HepG2 (cell line): Measurements from ENCODE around the gene CCDC177. TPM values are rescaled to one million over a fixed set of nuclear protein-coding genes. Genes with fewer than 3 reads are reported as not detected.

Experiments used
- ATAC-seq: fragments of 200-7000 bp; cut with Tn5 transposase; 3 replicates; pipeline ENCODE4 v1.9.1; 2020; ENCODE audit warnings: mild to moderate bottlenecking, moderate library complexity
- BruUV-seq: library from RNA; stranded (reverse); fragments of 400-500 nt; replicated peaks from 2 replicates; lab custom pipeline; 2021; lab: Mats Ljungman, UMichigan
- CTCF ChIA-PET: fragments of 300-600 bp; formaldehyde crosslinking; extraction: SDS; loops from one replicate; lab custom pipeline; 2021; ENCODE audit warnings: low total read pairs, inconsistent platforms, low intra/inter-chr PET ratio; lab: Yijun Ruan, JAX
- POLR2A ChIA-PET: fragments of 350-600 bp; sonication (Branson Sonifier 250); formaldehyde crosslinking; loops from one replicate; lab custom pipeline; 2020; ENCODE audit warnings: antibody characterized with exemption, inconsistent platforms; lab: Yijun Ruan, JAX
- DNase-seq: peaks from one replicate; pipeline ENCODE4 v3.0.0-alpha.2; 2015; ENCODE audit warnings: low spot score
- FAIRE-seq: peaks from 3 replicates; lab custom pipeline; 2011; peaks lifted over from hg19 to GRCh38; lab: Jason Lieb, UNC
- H2AFZ ChIP-seq: one replicate; pipeline ENCODE4 v1.6.1; 2011; ENCODE audit warnings: low read length, inconsistent platforms
- H3K27ac ChIP-seq: fragments of 300-600 bp; 3 replicates; pipeline ENCODE4 v1.8.0; 2011; ENCODE audit warnings: mixed run types, mild to moderate bottlenecking, mixed read lengths, low read length, inconsistent platforms; ENCODE audit not compliant: insufficient read depth; ENCODE audit errors: extremely low read length
- H3K27me3 ChIP-seq, 2 experiments: fragments of 200-600 bp in 1 of 2; 2 replicates in 1 of 2; 3 replicates in 1 of 2; pipeline versions ENCODE4 v1.6.0 to v1.8.0; 2011; ENCODE audit warnings: low read length in 2 of 2, mild to moderate bottlenecking in 2 of 2, moderate library complexity in 2 of 2, inconsistent platforms in 1 of 2; ENCODE audit not compliant: insufficient read depth in 2 of 2, control insufficient read depth in 1 of 2
- H3K36me3 ChIP-seq, 2 experiments: fragments of 200-600 bp in 1 of 2; replicated peaks in 1 of 2; 2 replicates in 1 of 2; 3 replicates in 1 of 2; pipeline versions ENCODE4 v1.5.1 to v1.8.0; 2011; ENCODE audit warnings: low read length in 2 of 2, inconsistent platforms in 1 of 2; ENCODE audit not compliant: insufficient read depth in 2 of 2, control insufficient read depth in 1 of 2
- H3K4me1 ChIP-seq: 2 replicates; pipeline ENCODE4 v1.5.1; 2012; ENCODE audit warnings: low read length, inconsistent platforms; ENCODE audit not compliant: insufficient read depth
- H3K4me2 ChIP-seq: 2 replicates; pipeline ENCODE4 v1.6.0; 2011; ENCODE audit warnings: low read depth, low read length, inconsistent platforms
- H3K4me3 ChIP-seq, 3 experiments: fragments of 200-600 bp in 1 of 3; sonication (generic), shearing (Covaris generic) in 1 of 3; replicated peaks in 1 of 3; 2 replicates each; pipeline ENCODE4 v1.5.1; 2011 to 2016; ENCODE audit warnings: low read length in 3 of 3, inconsistent platforms in 2 of 3, low read depth in 2 of 3, mild to moderate bottlenecking in 2 of 3, control low read depth in 1 of 3, mixed read lengths in 1 of 3; ENCODE audit not compliant: insufficient read depth in 1 of 3
- H3K79me2 ChIP-seq: one replicate; pipeline ENCODE4 v1.6.1; 2011; ENCODE audit warnings: low read length, inconsistent platforms; ENCODE audit not compliant: insufficient read depth
- H3K9ac ChIP-seq: 2 replicates; pipeline ENCODE4 v1.6.0; 2011; ENCODE audit warnings: mild to moderate bottlenecking, low read depth, low read length, inconsistent platforms; ENCODE audit not compliant: insufficient read depth
- H3K9me3 ChIP-seq: 2 replicates; pipeline ENCODE4 v1.5.1; 2012; ENCODE audit warnings: mild to moderate bottlenecking, low read length
- H4K20me1 ChIP-seq: 2 replicates; pipeline ENCODE4 v1.6.0; 2011; ENCODE audit warnings: inconsistent platforms, mild to moderate bottlenecking, low read length, moderate library complexity; ENCODE audit not compliant: insufficient read depth
- AFF4 ChIP-seq: sonication (generic); formaldehyde crosslinking; IDR thresholded peaks from 2 replicates; pipeline ENCODE4 v1.4.0; 2020; ENCODE audit warnings: missing genetic modification reagents
- CCDC6 ChIP-seq: sonication (generic); formaldehyde crosslinking; IDR thresholded peaks from 2 replicates; pipeline ENCODE4 v1.8.1; 2022; ENCODE audit warnings: mild to moderate bottlenecking, missing genetic modification reagents, moderate library complexity
- PAF1 ChIP-seq: IDR thresholded peaks from 2 replicates; pipeline ENCODE4 v1.6.1; 2016; ENCODE audit warnings: missing genetic modification reagents, missing compliant biosample characterization
- RBM22 ChIP-seq: fragments of 200-400 bp; formaldehyde crosslinking; optimal IDR thresholded peaks from 2 replicates; pipeline ENCODE3; 2017; ENCODE audit warnings: mild to moderate bottlenecking, low read length, moderate library complexity
- ZNF33A ChIP-seq: sonication (generic); formaldehyde crosslinking; IDR thresholded peaks from 2 replicates; pipeline ENCODE4 v1.5.1; 2020; ENCODE audit warnings: missing genetic modification reagents, mild to moderate bottlenecking, moderate library complexity, borderline replicate concordance
- ZNF512B ChIP-seq: sonication (generic); formaldehyde crosslinking; IDR thresholded peaks from 2 replicates; pipeline ENCODE4 v1.5.1; 2020; ENCODE audit warnings: missing genetic modification reagents, mild to moderate bottlenecking, borderline replicate concordance
- ZNF557 ChIP-seq: sonication (generic); formaldehyde crosslinking; IDR thresholded peaks from 2 replicates; pipeline ENCODE4 v1.4.0; 2020; ENCODE audit warnings: missing genetic modification reagents
- ZNF597 ChIP-seq: sonication (generic); formaldehyde crosslinking; IDR thresholded peaks from 2 replicates; pipeline ENCODE4 v1.5.0; 2020; ENCODE audit warnings: missing genetic modification reagents
- ZNF766 ChIP-seq: sonication (generic); formaldehyde crosslinking; IDR thresholded peaks from 2 replicates; pipeline ENCODE4 v1.5.0; 2020; ENCODE audit warnings: missing genetic modification reagents, borderline replicate concordance
- WGBS: methylation state at CpG from one replicate; pipeline ENCODE4 v1.1.6; 2017; ENCODE audit warnings: low lambda C conversion rate; 5-methylcytosine and 5-hydroxymethylcytosine counted together
- in situ Hi-C: cut with HindIII; loops from 2 replicates; pipeline ENCODE4 v1.10.0; 2017; ENCODE audit warnings: low pct_unique_long_range_greater_than_20kb; ENCODE audit not compliant: extremely low pct_ligation_motif_present
- intact Hi-C: fragments of 100-400 bp; cut with micrococcal nuclease; formaldehyde crosslinking; loops from one replicate; pipeline ENCODE4 v1.10.0; 2022; ENCODE audit not compliant: unreplicated experiment
- polyA plus RNA-seq, 8 experiments: library from polyadenylated mRNA; depleted of rRNA in 3 of 8; stranded (reverse) in 7 of 8; unstranded in 1 of 8; fragments of >200 nt; fragmentation: Illumina TruSeq in 4 of 8; extraction: Trizol in 4 of 8; gene quantifications; 2 replicates each; pipeline versions ENCODE4 v1.2.1 to v1.2.3, GENCODE V29; 2011 to 2016; ENCODE audit warnings: low read depth in 4 of 8, missing spikeins in 1 of 8, mixed read lengths in 1 of 8; ENCODE audit not compliant: insufficient read depth in 1 of 8
- total RNA-seq, 5 experiments: library from RNA; depleted of rRNA; stranded (reverse); fragments of >200 nt; fragmentation: Illumina TruSeq; extraction: Trizol; gene quantifications; 2 replicates each; pipeline ENCODE4 v1.2.3, GENCODE V29; 2016; ENCODE audit warnings: low read depth in 1 of 5

The CCDC177 gene
- total and polyA plus RNA-seq, 2 of the 13 experiments (the other 11 are each of a cell fraction or from before 2014, with no cell fraction given): not detected

DNA sequence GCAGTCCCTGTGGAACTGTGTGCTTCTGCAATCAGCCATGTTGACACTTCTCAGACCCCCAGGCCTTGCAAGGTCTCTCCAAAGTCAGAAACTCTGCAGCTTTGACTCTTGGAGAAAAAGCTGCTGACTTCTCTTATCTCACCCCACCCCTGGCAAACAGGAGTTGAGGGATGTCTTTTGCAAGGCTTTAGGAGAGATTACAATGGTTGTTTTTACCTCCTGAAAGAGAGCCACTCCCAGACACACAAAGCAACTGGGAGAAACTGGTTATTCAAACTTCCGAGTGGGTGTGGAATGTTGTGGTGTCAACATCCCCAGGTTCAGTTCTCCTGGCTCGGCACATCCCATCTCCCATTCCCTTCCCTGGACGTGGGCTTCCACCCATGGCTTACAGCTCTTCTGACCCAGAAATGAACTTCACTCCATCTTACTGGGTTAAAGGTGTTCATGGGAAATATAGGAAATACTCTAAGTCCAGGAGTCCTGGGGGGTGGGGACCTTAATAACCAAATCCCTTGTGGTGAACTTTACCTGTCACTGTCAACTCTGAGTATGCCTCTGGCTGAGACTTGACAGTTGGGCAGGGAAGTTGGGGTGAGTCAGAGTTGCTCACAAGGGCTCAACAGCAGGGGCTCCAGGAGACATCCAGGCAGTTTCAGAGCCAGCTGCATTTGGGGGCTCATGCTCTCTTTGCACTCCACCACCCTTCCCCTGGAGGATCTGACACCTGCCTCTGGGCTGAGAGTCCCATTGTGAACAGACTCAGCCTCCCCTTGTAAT lies 41.9 kb downstream of the CCDC177 start:
- in situ Hi-C loops: no loop called here
- H3K4me2 ChIP-seq: no peak overlapping the region
- no TSS peak for BruUV-seq
- H2AFZ ChIP-seq: no peak overlapping the region
- intact Hi-C loops: no loop called here
- peaks cover 0 to 1% of the 10 kb centered on the region in 2 experiments; a peak in 2 of 5 replicates for H3K27me3 ChIP-seq
- H3K9ac ChIP-seq: no peak overlapping the region
- FAIRE-seq (no peak), DNase-seq (no peak), ATAC-seq (no peak)
- H3K4me3 ChIP-seq: no peak overlapping the region
- H3K4me1 ChIP-seq: no peaks in the 10 kb centered on the region
- ChIA-PET POLR2A (no interaction called here), CTCF (no interaction called here)
- H3K27ac ChIP-seq: no peak overlapping the region
- no peaks in the 10 kb centered on the region for H3K9me3 ChIP-seq
- no peaks in the 10 kb centered on the region for H4K20me1 ChIP-seq
- H3K79me2 ChIP-seq: no peaks in the 10 kb centered on the region
- 0% methylated on average over 3 of the region's 3 CpGs for WGBS
- H3K36me3 ChIP-seq: no peaks in the 10 kb centered on the region
- TF ChIP-seq ZNF557 (no peak), ZNF33A (CRISPR knock-in tag) (no peak), ZNF597 (CRISPR knock-in tag) (no peak), CCDC6 (no peak), PAF1 (CRISPR knock-in tag) (no peak), ZNF766 (CRISPR knock-in tag) (no peak)

DNA sequence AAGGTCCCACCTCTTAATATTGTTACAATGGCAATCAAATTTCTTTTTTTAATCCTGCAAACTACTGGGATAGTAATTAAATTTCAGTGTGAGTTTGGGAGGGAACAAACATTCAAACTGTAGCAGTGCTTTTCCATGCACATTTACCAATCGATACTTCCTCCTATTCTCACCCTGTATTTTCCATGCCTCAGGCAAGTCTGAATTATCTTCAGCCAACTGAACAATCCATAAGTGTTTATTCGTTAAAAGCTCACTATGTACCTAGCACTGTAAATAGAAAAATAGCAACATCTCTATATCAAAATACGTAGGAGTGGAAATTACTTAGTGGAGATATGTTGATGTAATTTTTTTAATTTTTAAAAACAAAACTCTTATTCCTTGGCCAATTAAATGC lies 43.5 kb downstream of the CCDC177 start:
- Histone ChIP-seq H2AFZ (no peak overlapping the region), H3K27me3 (peaks cover 1 to 14% of the 10 kb centered on the region in 2 experiments; a peak in 2 of 5 replicates), H3K79me2 (no peaks in the 10 kb centered on the region), H3K27ac (no peak overlapping the region), H4K20me1 (no peaks in the 10 kb centered on the region; the same call in 1 of the 2 replicates), H3K4me1 (no peaks in the 10 kb centered on the region), H3K4me3 (no peak overlapping the region), H3K36me3 (no peaks in the 10 kb centered on the region), H3K9ac (no peak overlapping the region), H3K4me2 (no peak overlapping the region), H3K9me3 (no peaks in the 10 kb centered on the region)
- in situ Hi-C loops (no loop called here), intact Hi-C loops (no loop called here)
- no peak for FAIRE-seq
- ChIA-PET CTCF (no interaction called here), POLR2A (no interaction called here)
- DNase-seq: no peak
- BruUV-seq: no TSS peak
- ATAC-seq: no peak
- WGBS: 42% methylated on average over 3 of the region's 3 CpGs
- TF ChIP-seq ZNF512B (CRISPR knock-in tag) (no peak), AFF4 (CRISPR knock-in tag) (no peak), RBM22 (no peak)
